Breast epithelium (tissue), 3 donors: ENCODE data around the gene PSMD5.

ENCODE experiments used
- CTCF ChIP-seq, 3 donors: fragments of 450-650 bp; IDR thresholded peaks; one replicate each; pipeline ENCODE4 v1.5.1; 2016 to 2017; ENCODE audit warnings: antibody characterized with exemption in 3 of 3, mild to moderate bottlenecking in 3 of 3, moderate library complexity in 3 of 3
- POLR2A ChIP-seq: fragments of 450-650 bp; IDR thresholded peaks from one replicate; pipeline ENCODE4 v1.6.1; 2016; ENCODE audit warnings: antibody characterized with exemption, mild to moderate bottlenecking, moderate library complexity
- POLR2AphosphoS5 ChIP-seq, 3 donors: sonication (generic); formaldehyde crosslinking; IDR thresholded peaks; one replicate each; pipeline ENCODE4 v1.6.1; 2017; ENCODE audit warnings: antibody characterized with exemption in 3 of 3

GRCh38 chr9:120868676-120869359 lies 26.1 kb upstream of the PSMD5 start:
- TF ChIP-seq CTCF (IDR thresholded peaks at IDR 0.05): peak; percentile 24 to 44 (median 31)
- TF ChIP-seq POLR2A: no peak
- TF ChIP-seq POLR2AphosphoS5 (IDR thresholded peaks at IDR 0.05): peak; percentile 75 to 87 (median 81)
